K562 (cell line): Measurements from ENCODE around the gene ACTL7B. TPM values are rescaled to one million over a fixed set of nuclear protein-coding genes. Genes with fewer than 3 reads are reported as not detected.

Experiments
- ATAC-seq: fragments of 200-7000 bp; cut with Tn5 transposase; 3 replicates; pipeline ENCODE4 v1.9.1; 2020; ENCODE audit warnings: moderate library complexity
- BruUV-seq: library from RNA; stranded (reverse); fragments of 400-500 nt; replicated peaks from 2 replicates; lab custom pipeline; 2021; lab: Mats Ljungman, UMichigan
- CTCF ChIA-PET: fragments of 300-600 bp; formaldehyde crosslinking; extraction: SDS; loops from one replicate; lab custom pipeline; 2021; ENCODE audit warnings: low intra/inter-chr PET ratio; lab: Yijun Ruan, JAX
- POLR2A ChIA-PET: fragments of 300-600, 350-650 bp; sonication (Branson Sonifier 250); formaldehyde crosslinking; extraction: SDS; loops from one replicate; lab custom pipeline; 2021; ENCODE audit warnings: antibody characterized with exemption, inconsistent platforms; lab: Yijun Ruan, JAX
- DNase-seq, 4 experiments: peaks; one replicate each; pipeline versions ENCODE4 v3.0.0 to v3.0.0-alpha.2; 2011 to 2018; ENCODE audit warnings: low spot score in 3 of 4, mixed read lengths in 3 of 4; ENCODE audit errors: extremely low read depth in 1 of 4
- FAIRE-seq: peaks from 2 replicates; lab custom pipeline; 2011; peaks lifted over from hg19 to GRCh38; lab: Jason Lieb, UNC
- H2AFZ ChIP-seq: 2 replicates; pipeline ENCODE4 v1.6.0; 2011; ENCODE audit warnings: low read depth, low read length, control low read depth, inconsistent platforms
- H3K27ac ChIP-seq: fragments of 200-600 bp; 3 replicates; pipeline ENCODE4 v1.8.0; 2011; ENCODE audit warnings: low read depth, mild to moderate bottlenecking, control low read depth, inconsistent platforms, low read length, moderate library complexity, mixed read lengths; ENCODE audit errors: extremely low read depth
- H3K27me3 ChIP-seq, 2 experiments: fragments of 300-600 bp in 1 of 2; 2 replicates in 1 of 2; 3 replicates in 1 of 2; pipeline versions ENCODE4 v1.6.0 to v1.8.0; 2011; ENCODE audit warnings: inconsistent platforms in 2 of 2, low read length in 2 of 2, mild to moderate bottlenecking in 1 of 2, mixed read lengths in 1 of 2, moderate library complexity in 1 of 2; ENCODE audit not compliant: control insufficient read depth in 2 of 2, insufficient read depth in 2 of 2
- H3K36me3 ChIP-seq: fragments of 300-600 bp; 3 replicates; pipeline ENCODE4 v1.8.0; 2011; ENCODE audit warnings: mild to moderate bottlenecking, low read length, inconsistent platforms; ENCODE audit not compliant: control insufficient read depth, insufficient read depth
- H3K4me1 ChIP-seq, 2 experiments: fragments of 200-600 bp in 1 of 2; replicated peaks in 1 of 2; 2 replicates in 1 of 2; 3 replicates in 1 of 2; pipeline versions ENCODE4 v1.5.1 to v1.8.0; 2011; ENCODE audit warnings: inconsistent platforms in 2 of 2, low read length in 2 of 2, mild to moderate bottlenecking in 1 of 2, mixed read lengths in 1 of 2, moderate library complexity in 1 of 2; ENCODE audit not compliant: control insufficient read depth in 2 of 2, insufficient read depth in 2 of 2
- H3K4me2 ChIP-seq: 2 replicates; pipeline ENCODE4 v1.6.1; 2011; ENCODE audit warnings: low read length, control low read depth, inconsistent platforms, mixed read lengths; ENCODE audit not compliant: insufficient read depth
- H3K4me3 ChIP-seq: fragments of 200-600 bp; sonication (generic), shearing (Covaris generic); 2 replicates; pipeline ENCODE4 v1.5.1; 2016; ENCODE audit warnings: control low read depth, inconsistent platforms
- H3K79me2 ChIP-seq: fragments of 200-600 bp; 3 replicates; pipeline ENCODE4 v1.8.0; 2011; ENCODE audit warnings: low read length, inconsistent platforms; ENCODE audit not compliant: control insufficient read depth, insufficient read depth
- H3K9ac ChIP-seq, 2 experiments: 2 replicates each; pipeline versions ENCODE4 v1.6.0 to v1.6.1; 2011; ENCODE audit warnings: low read depth in 2 of 2, low read length in 2 of 2, control low read depth in 1 of 2, inconsistent platforms in 1 of 2, mild to moderate bottlenecking in 1 of 2, mixed read lengths in 1 of 2; ENCODE audit not compliant: insufficient read depth in 1 of 2
- H3K9me1 ChIP-seq: one replicate; pipeline ENCODE4 v1.6.0; 2011; ENCODE audit warnings: inconsistent platforms, mild to moderate bottlenecking, low read length, moderate library complexity; ENCODE audit not compliant: control insufficient read depth, insufficient read depth
- H3K9me3 ChIP-seq: replicated peaks from 2 replicates; pipeline ENCODE4 v1.5.1; 2011; ENCODE audit warnings: low read depth, low read length, inconsistent platforms; ENCODE audit not compliant: control insufficient read depth, insufficient read depth
- H4K20me1 ChIP-seq: replicated peaks from 2 replicates; pipeline ENCODE4 v1.6.1; 2011; ENCODE audit warnings: low read length, inconsistent platforms, mixed read lengths; ENCODE audit not compliant: control insufficient read depth, insufficient read depth
- BRCA1 ChIP-seq, 2 experiments: fragments of 450-650 bp in 1 of 2; sonication (generic) in 1 of 2; formaldehyde crosslinking in 1 of 2; IDR thresholded peaks; 2 replicates each; pipeline versions ENCODE4 v1.5.0 to v1.6.1; 2017 to 2020; ENCODE audit warnings: mild to moderate bottlenecking in 1 of 2, missing genetic modification reagents in 1 of 2
- CBFA2T3 ChIP-seq: fragments of 450-650 bp; IDR thresholded peaks from 2 replicates; pipeline ENCODE4 v1.6.1; 2017
- LEF1 ChIP-seq: fragments of 450-650 bp; IDR thresholded peaks from 2 replicates; pipeline ENCODE4 v1.6.1; 2016; ENCODE audit warnings: mild to moderate bottlenecking
- MBD1 ChIP-seq: fragments of 250-450 bp; sonication (Bioruptor Pico); IDR thresholded peaks from 2 replicates; pipeline ENCODE4 v1.8.0; 2022; ENCODE audit warnings: inconsistent platforms
- MBD2 ChIP-seq: sonication (generic); IDR thresholded peaks from 2 replicates; pipeline ENCODE4 v1.6.1; 2016; ENCODE audit warnings: low read depth, borderline replicate concordance
- NCOA1 ChIP-seq: fragments of 450-650 bp; IDR thresholded peaks from 2 replicates; pipeline ENCODE4 v1.6.1; 2016; ENCODE audit warnings: low read depth
- SNRNP70 ChIP-seq: fragments of 200-400 bp; formaldehyde crosslinking; optimal IDR thresholded peaks from 2 replicates; pipeline ENCODE3; 2017; ENCODE audit warnings: low read depth, low read length
- ZBTB49 ChIP-seq: sonication (generic); formaldehyde crosslinking; IDR thresholded peaks from 2 replicates; pipeline ENCODE4 v1.8.0; 2022; ENCODE audit warnings: missing genetic modification reagents, mild to moderate bottlenecking, borderline replicate concordance
- ZFP1 ChIP-seq: fragments of 450-650 bp; formaldehyde crosslinking; IDR thresholded peaks from 2 replicates; pipeline ENCODE4 v1.4.0; 2020; ENCODE audit warnings: mild to moderate bottlenecking, mixed read lengths
- ZFPM2 ChIP-seq: fragments of 250-450 bp; sonication (Bioruptor Pico); IDR thresholded peaks from 2 replicates; pipeline ENCODE4 v1.5.1; 2022; ENCODE audit warnings: mild to moderate bottlenecking
- ZNF23 ChIP-seq: fragments of 250-450 bp; sonication (Bioruptor Pico); IDR thresholded peaks from 2 replicates; pipeline ENCODE4 v1.4.0; 2020; ENCODE audit warnings: mild to moderate bottlenecking
- ZNF449 ChIP-seq: fragments of 250-450 bp; sonication (Bioruptor Pico); IDR thresholded peaks from 2 replicates; pipeline ENCODE4 v1.8.0; 2022; ENCODE audit warnings: moderate library complexity, mild to moderate bottlenecking, inconsistent platforms
- ZNF57 ChIP-seq: fragments of 450-650 bp; formaldehyde crosslinking; IDR thresholded peaks from 2 replicates; pipeline ENCODE4 v1.4.0; 2020; ENCODE audit warnings: mild to moderate bottlenecking, moderate library complexity
- ZNF639 ChIP-seq, 2 experiments: fragments of 200-800 bp in 1 of 2; sonication (Bioruptor generic) in 1 of 2; sonication (generic) in 1 of 2; formaldehyde crosslinking in 1 of 2; IDR thresholded peaks in 1 of 2; conservative IDR thresholded peaks in 1 of 2; 2 replicates each; pipeline versions ENCODE4 v1.5.0 to v1.6.1; 2016 to 2020; ENCODE audit warnings: missing compliant biosample characterization in 1 of 2, missing genetic modification characterization in 1 of 2, missing genetic modification reagents in 1 of 2
- WGBS: fragments of 100-300 bp; shearing (Covaris generic); methylation state at CpG from one replicate; pipeline ENCODE4 v1.1.6; 2016; ENCODE audit warnings: low coverage, mixed read lengths; ENCODE audit not compliant: insufficient coverage; ENCODE audit errors: missing lambda C conversion rate; 5-methylcytosine and 5-hydroxymethylcytosine counted together
- in situ Hi-C: fragments of 300-500 bp; cut with MboI; formaldehyde crosslinking; loops from 4 replicates; pipeline ENCODE4 v1.15.0; 2018; ENCODE audit warnings: inconsistent platforms, mixed read lengths
- intact Hi-C: fragments of 100-400 bp; cut with micrococcal nuclease; formaldehyde crosslinking; loops from 2 replicates; pipeline ENCODE4 v1.14.2; 2022
- polyA plus RNA-seq, 8 experiments: library from polyadenylated mRNA; depleted of rRNA in 4 of 8; stranded (reverse) in 5 of 8; unstranded in 3 of 8; fragments of >200 nt; fragmentation: Nextera tagmentation in 2 of 8; fragmentation: Illumina TruSeq in 1 of 8; extraction: Ambion mirVana in 2 of 8; extraction: Trizol in 1 of 8; gene quantifications; 2 replicates each; pipeline versions ENCODE4 v1.2.1 to v1.2.3, GENCODE V29; 2011 to 2014; ENCODE audit warnings: inconsistent platforms in 1 of 8, missing spikeins in 1 of 8
- total RNA-seq, 7 experiments: library from RNA; depleted of rRNA in 6 of 7; stranded (reverse); fragments of >200 nt in 6 of 7; fragmentation: Illumina TruSeq in 2 of 7; extraction: Trizol in 2 of 7; gene quantifications; 2 replicates each; pipeline versions ENCODE4 v1.2.1 to v1.2.3, GENCODE V29; 2011 to 2021; ENCODE audit warnings: low replicate concordance in 1 of 7

The ACTL7B gene
- total and polyA plus RNA-seq, 9 of the 15 experiments (the other 6 are each of a cell fraction or from before 2014, with no cell fraction given): not detected

GRCh38 chr9:108831496-108832178, 24.1 kb downstream of the ACTL7B start:
- ATAC-seq: no peak
- Histone ChIP-seq H4K20me1 (no peaks in the 10 kb centered on the region), H3K4me1 (no peaks in the 10 kb centered on the region; a peak in 1 of 5 replicates), H3K9me3 (no peaks in the 10 kb centered on the region), H3K79me2 (no peaks in the 10 kb centered on the region), H3K9ac (no peak overlapping the region), H3K27me3 (peaks cover 10 to 18% of the 10 kb centered on the region in 2 experiments; a peak in 4 of 5 replicates), H3K36me3 (no peaks in the 10 kb centered on the region), H3K9me1 (no peaks in the 10 kb centered on the region), H3K4me2 (no peak overlapping the region), H2AFZ (no peak overlapping the region), H3K4me3 (no peak overlapping the region), H3K27ac (no peak overlapping the region)
- 0% methylated on average over 1 of the region's 1 CpG for WGBS
- no TSS peak for BruUV-seq
- intact Hi-C loops (no loop called here), in situ Hi-C loops (no loop called here)
- DNase-seq: no peak
- POLR2A ChIA-PET: interaction anchor here (0.6 kb wide), 1 partner anchor 1082 kb away, joined by 3 read pairs; no protein-coding TSS in a partner anchor
- CTCF ChIA-PET: no interaction called here
- FAIRE-seq: no peak
- TF ChIP-seq ZNF449 (CRISPR knock-in tag) (no peak), SNRNP70 (no peak), ZBTB49 (no peak), ZFP1 (CRISPR knock-in tag) (no peak), LEF1 (no peak), BRCA1 (IDR thresholded peaks at IDR 0.05) (no peak), BRCA1 (CRISPR knock-in tag; IDR thresholded peaks at IDR 0.05) (no peak), NCOA1 (no peak), MBD2 (no peak), CBFA2T3 (no peak), ZNF57 (CRISPR knock-in tag) (no peak), MBD1 (no peak), ZNF23 (no peak), ZFPM2 (CRISPR knock-in tag) (no peak), ZNF639 (CRISPR knock-in tag; conservative IDR thresholded peaks at IDR 0.05 in 1 of 2, IDR thresholded peaks at IDR 0.05 in 1 of 2) (no peak)
